IMR-90 (cell line): ENCODE results near the gene MED23. TPM values are rescaled to one million over a fixed set of nuclear protein-coding genes. Genes with fewer than 3 reads are reported as not detected.
A peak's percentile ranks its signal among the peaks of the same experiment; 100 is the strongest.

ENCODE experiments used
- ATAC-seq: fragments of 200-7000 bp; cut with Tn5 transposase; 2 replicates; pipeline ENCODE4 v1.9.1; 2020; ENCODE audit warnings: low read depth, mild to moderate bottlenecking, moderate library complexity
- BruUV-seq: library from RNA; stranded (reverse); fragments of 400-500 nt; replicated peaks from 2 replicates; lab custom pipeline; 2021; lab: Mats Ljungman, UMichigan
- CTCF ChIA-PET: fragments of 300-600 bp; formaldehyde crosslinking; extraction: SDS; loops from one replicate; lab custom pipeline; 2021; ENCODE audit warnings: antibody characterized with exemption; lab: Yijun Ruan, JAX
- POLR2A ChIA-PET: fragments of 300-600 bp; sonication (Branson Sonifier 250); formaldehyde crosslinking; loops from one replicate; lab custom pipeline; 2022; ENCODE audit warnings: antibody characterized with exemption; ENCODE audit not compliant: unreplicated experiment; lab: Charles Lee
- DNase-seq: peaks from one replicate; pipeline ENCODE4 v3.0.0; 2013
- H2AFZ ChIP-seq: replicated peaks from 2 replicates; pipeline ENCODE3; 2013; ENCODE audit warnings: low read length, mild to moderate bottlenecking; ENCODE audit not compliant: poor library complexity
- H2AK5ac ChIP-seq: 2 replicates; pipeline ENCODE4 v1.6.1; 2013; ENCODE audit warnings: low read depth, low read length, inconsistent platforms
- H2AK9ac ChIP-seq: replicated peaks from 2 replicates; pipeline ENCODE3; 2013; ENCODE audit warnings: mild to moderate bottlenecking, low read depth, low read length, moderate library complexity; ENCODE audit not compliant: poor library complexity
- H2BK120ac ChIP-seq: 2 replicates; pipeline ENCODE4 v1.6.1; 2013; ENCODE audit warnings: low read depth, low read length, inconsistent platforms
- H2BK15ac ChIP-seq: 3 replicates; pipeline ENCODE4 v1.6.1; 2013; ENCODE audit warnings: low read depth, low read length, inconsistent platforms
- H2BK20ac ChIP-seq: 2 replicates; pipeline ENCODE4 v1.6.1; 2013; ENCODE audit warnings: low read depth, mild to moderate bottlenecking, inconsistent platforms, low read length, moderate library complexity
- H2BK5ac ChIP-seq: 2 replicates; pipeline ENCODE4 v1.6.1; 2013; ENCODE audit warnings: mild to moderate bottlenecking, low read depth, low read length, inconsistent platforms; ENCODE audit not compliant: poor library complexity, severe bottlenecking
- H3K14ac ChIP-seq: replicated peaks from 2 replicates; pipeline ENCODE4 v1.6.1; 2013; ENCODE audit warnings: low read depth, low read length, inconsistent platforms
- H3K18ac ChIP-seq: 2 replicates; pipeline ENCODE4 v1.6.1; 2013; ENCODE audit warnings: low read depth, low read length, control low read depth
- H3K23ac ChIP-seq: 2 replicates; pipeline ENCODE4 v1.6.1; 2013; ENCODE audit warnings: low read depth, low read length, inconsistent platforms
- H3K27ac ChIP-seq: 2 replicates; pipeline ENCODE4 v1.5.1; 2013; ENCODE audit warnings: mild to moderate bottlenecking, control low read depth, low read length; ENCODE audit not compliant: insufficient read depth
- H3K27me3 ChIP-seq: 2 replicates; pipeline ENCODE4 v1.6.1; 2013; ENCODE audit warnings: low read length; ENCODE audit not compliant: control insufficient read depth, insufficient read depth
- H3K36me3 ChIP-seq: 2 replicates; pipeline ENCODE4 v1.6.1; 2013; ENCODE audit warnings: low read length, mixed read lengths; ENCODE audit not compliant: control insufficient read depth, insufficient read depth
- H3K4ac ChIP-seq: 2 replicates; pipeline ENCODE4 v1.6.1; 2013; ENCODE audit warnings: low read depth, low read length, inconsistent platforms
- H3K4me1 ChIP-seq: 2 replicates; pipeline ENCODE4 v1.6.1; 2013; ENCODE audit warnings: low read length, mixed read lengths; ENCODE audit not compliant: control insufficient read depth, insufficient read depth
- H3K4me2 ChIP-seq: 2 replicates; pipeline ENCODE4 v1.6.1; 2013; ENCODE audit warnings: low read depth, mild to moderate bottlenecking, control low read depth, low read length, moderate library complexity
- H3K4me3 ChIP-seq: 2 replicates; pipeline ENCODE4 v1.5.1; 2013; ENCODE audit warnings: low read depth, mild to moderate bottlenecking, control low read depth, low read length, moderate library complexity; ENCODE audit not compliant: insufficient read depth
- H3K56ac ChIP-seq: 2 replicates; pipeline ENCODE4 v1.6.1; 2013; ENCODE audit warnings: low read length, inconsistent platforms; ENCODE audit not compliant: insufficient read depth; ENCODE audit errors: extremely low read depth
- H3K79me1 ChIP-seq, 2 experiments: 2 replicates each; pipeline ENCODE4 v1.6.1; 2013; ENCODE audit warnings: low read length in 2 of 2, inconsistent platforms in 1 of 2, low read depth in 1 of 2
- H3K9ac ChIP-seq: 2 replicates; pipeline ENCODE4 v1.6.1; 2013; ENCODE audit warnings: low read depth, low read length, control low read depth
- H3K9me1 ChIP-seq: 2 replicates; pipeline ENCODE4 v1.6.1; 2013; ENCODE audit warnings: low read length, inconsistent platforms; ENCODE audit not compliant: insufficient read depth
- H3K9me3 ChIP-seq: 2 replicates; pipeline ENCODE4 v1.6.1; 2013; ENCODE audit warnings: low read length; ENCODE audit not compliant: control insufficient read depth, insufficient read depth
- H4K20me1 ChIP-seq: 2 replicates; pipeline ENCODE4 v1.6.1; 2013; ENCODE audit warnings: low read length, inconsistent platforms; ENCODE audit not compliant: insufficient read depth
- H4K5ac ChIP-seq: 2 replicates; pipeline ENCODE4 v1.6.1; 2013; ENCODE audit warnings: mild to moderate bottlenecking, low read depth, low read length, control low read depth
- H4K8ac ChIP-seq, 2 experiments: 2 replicates each; pipeline ENCODE4 v1.6.1; 2013; ENCODE audit warnings: low read depth in 2 of 2, low read length in 2 of 2, control low read depth in 1 of 2, inconsistent platforms in 1 of 2
- H4K91ac ChIP-seq: 2 replicates; pipeline ENCODE4 v1.6.1; 2013; ENCODE audit warnings: low read depth, low read length, inconsistent platforms; ENCODE audit not compliant: insufficient read depth
- BHLHE40 ChIP-seq: fragments of 150-350 bp; IDR thresholded peaks from 2 replicates; pipeline ENCODE4 v1.6.1; 2016; ENCODE audit warnings: mild to moderate bottlenecking, low read depth, low read length
- CEBPB ChIP-seq: IDR thresholded peaks from 2 replicates; pipeline ENCODE4 v1.6.1; 2012; ENCODE audit warnings: low read depth, low read length, improper control_type of control experiment
- FOS ChIP-seq: fragments of 150-350 bp; IDR thresholded peaks from 2 replicates; pipeline ENCODE4 v1.6.1; 2016; ENCODE audit warnings: low read depth, low read length
- MAFK ChIP-seq: IDR thresholded peaks from 2 replicates; pipeline ENCODE4 v1.6.1; 2012; ENCODE audit warnings: low read depth, low read length, improper control_type of control experiment
- NFE2L2 ChIP-seq: fragments of 150-350 bp; IDR thresholded peaks from 2 replicates; pipeline ENCODE4 v1.6.1; 2016; ENCODE audit warnings: low read depth, mild to moderate bottlenecking, low read length
- RAD21 ChIP-seq: IDR thresholded peaks from 2 replicates; pipeline ENCODE4 v1.6.1; 2012; ENCODE audit warnings: low read length, improper control_type of control experiment
- WGBS, 2 experiments: methylation state at CpG; one replicate each; pipeline versions ENCODE4 v1.1.5 to v1.1.7; 2013; ENCODE audit warnings: missing lambda C conversion rate in 2 of 2; ENCODE audit not compliant: insufficient read length in 1 of 2; ENCODE audit errors: extremely low coverage in 2 of 2; 5-methylcytosine and 5-hydroxymethylcytosine counted together
- dilution Hi-C: fragments of 300-500 bp; cut with HindIII; formaldehyde crosslinking; loops from one replicate; pipeline ENCODE4 v1.14.3; 2018; ENCODE audit warnings: low sequenced_read_pairs; ENCODE audit not compliant: unreplicated experiment
- in situ Hi-C: fragments of 300-500 bp; cut with MboI; formaldehyde crosslinking; loops from 3 replicates; pipeline ENCODE4 v1.14.3; 2019; ENCODE audit warnings: low sequenced_read_pairs, inconsistent platforms, mixed read lengths
- intact Hi-C: fragments of 100-400 bp; cut with micrococcal nuclease; formaldehyde crosslinking; loops from 2 replicates; pipeline ENCODE4 v1.10.0; 2022
- polyA plus RNA-seq, 3 experiments: library from polyadenylated mRNA; depleted of rRNA; stranded (reverse); fragments of >200 nt; gene quantifications; 2 replicates each; pipeline ENCODE4 v1.2.3, GENCODE V29; 2012; ENCODE audit warnings: low replicate concordance in 1 of 3
- total RNA-seq: library from RNA; depleted of rRNA; stranded (reverse); fragments of >200 nt; gene quantifications from 2 replicates; pipeline ENCODE4 v1.2.3, GENCODE V29; 2012

MED23 gene
- total and polyA plus RNA-seq, 2 of the 4 experiments (the other 2 are of a cell fraction) = 16.0 to 40.7 TPM

DNA sequence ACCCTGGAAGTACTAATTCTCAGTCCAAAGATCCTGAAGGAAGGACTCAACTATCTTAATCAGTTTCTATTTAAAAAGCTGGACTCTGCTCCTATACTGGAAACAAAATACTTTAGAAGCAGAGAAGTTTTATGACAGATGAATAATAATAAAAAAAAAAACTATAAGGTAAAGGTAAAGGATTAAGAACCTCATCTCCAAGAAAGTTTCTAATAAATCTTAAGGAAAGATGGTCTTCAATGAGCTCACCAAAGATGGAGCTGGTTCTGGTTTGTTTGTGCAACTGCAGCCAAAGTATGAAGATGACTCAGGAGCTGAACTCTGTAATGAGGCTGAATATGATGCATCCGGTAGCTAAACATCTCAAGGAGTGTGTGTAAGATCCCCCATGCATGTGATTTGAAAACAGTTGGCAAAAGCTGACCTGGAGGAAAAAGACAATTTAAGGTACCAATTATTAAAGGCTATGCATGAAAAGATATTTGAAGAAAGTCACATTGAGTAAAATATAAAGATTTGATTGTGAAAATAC, 25.2 kb downstream of the MED23 start:
- ATAC-seq = peak; percentile 98
- Histone ChIP-seq H2AFZ (no peak overlapping the region), H4K91ac (no peak overlapping the region), H3K27me3 (no peaks in the 10 kb centered on the region), H3K4me3 (no peak overlapping the region), H3K4ac (no peak overlapping the region), H3K9ac (no peak overlapping the region), H3K14ac (no peak overlapping the region), H2AK9ac (no peak overlapping the region), H2AK5ac (no peak overlapping the region), H3K56ac (no peak overlapping the region), H3K36me3 (peaks cover 27% of the 10 kb centered on the region), H2BK120ac (no peak overlapping the region), H4K5ac (no peak overlapping the region), H2BK5ac (peak overlapping the region; percentile 76), H3K9me3 (no peaks in the 10 kb centered on the region), H2BK15ac (no peak overlapping the region), H3K9me1 (no peaks in the 10 kb centered on the region), H2BK20ac (no peak overlapping the region), H3K18ac (no peak overlapping the region), H3K23ac (no peak overlapping the region), H4K20me1 (no peaks in the 10 kb centered on the region), H3K4me2 (no peak overlapping the region), H3K27ac (no peak overlapping the region), H3K79me1 (peaks cover 4 to 5% of the 10 kb centered on the region in 2 experiments; a peak in 2 of 4 replicates), H3K4me1 (peaks cover 2% of the 10 kb centered on the region; the same call in 1 of the 2 replicates), H4K8ac (no peak overlapping the region; a peak in 1 of 4 replicates)
- WGBS, 2 experiments = no CpG with 5 or more reads among the region's 1 CpG
- in situ Hi-C loops = no loop called here
- no TSS peak for BruUV-seq
- intact Hi-C loops = no loop called here
- dilution Hi-C loops = no loop called here
- POLR2A ChIA-PET = no interaction called here
- CTCF ChIA-PET = interaction anchor here (1.1 to 1.9 kb wide), 3 partner anchors 10 to 25 kb away, joined by 3 to 13 read pairs (median 4); partner anchors contain the start of gene MED23
- peak; percentile 97 for DNase-seq
- TF ChIP-seq NFE2L2 (peak; percentile 35; the same call in 1 of the 2 replicates), FOS (peak; percentile 83), BHLHE40 (peak; percentile 71; the same call in 1 of the 2 replicates), MAFK (peak; percentile 28; the same call in 1 of the 2 replicates), CEBPB (peak; percentile 91), RAD21 (no peak)
